GM18511 (cell line): ENCODE results near the gene ZDHHC3.

ENCODE experiments used
- ATAC-seq: cut with Tn5 transposase; IDR thresholded peaks from one replicate; pipeline ENCODE4 v1.9.1; 2021; ENCODE audit warnings: mild to moderate bottlenecking, moderate library complexity; ENCODE audit not compliant: unreplicated experiment

The ZDHHC3 gene

GRCh38 chr3:44899683-44900367 lies 76.1 kb downstream of the ZDHHC3 start:
- no peak for ATAC-seq

GRCh38 chr3:44896440-44896839 lies 79.5 kb downstream of the ZDHHC3 start:
- ATAC-seq: no peak

- ATAC-seq: no peak
These were observed 81.5 kb downstream of the ZDHHC3 start for GRCh38 chr3:44894485-44894884.

- no peak for ATAC-seq
These were observed 82.9 kb downstream of the ZDHHC3 start for GRCh38 chr3:44893097-44893496.

- ATAC-seq: no peak
These were observed 83.3 kb downstream of the ZDHHC3 start for GRCh38 chr3:44892689-44893088.

- no peak for ATAC-seq
These were observed 85.1 kb downstream of the ZDHHC3 start for GRCh38 chr3:44890852-44891251.

- no peak for ATAC-seq
These were observed 85.7 kb downstream of the ZDHHC3 start for GRCh38 chr3:44890258-44890657.

GRCh38 chr3:44887101-44887500 lies 88.9 kb downstream of the ZDHHC3 start:
- no peak for ATAC-seq

GRCh38 chr3:44886561-44886960 lies 89.4 kb downstream of the ZDHHC3 start:
- no peak for ATAC-seq

GRCh38 chr3:44885618-44886017 lies 90.4 kb downstream of the ZDHHC3 start:
- ATAC-seq: no peak

- ATAC-seq: no peak
These were observed 92.0 kb downstream of the ZDHHC3 start for GRCh38 chr3:44883999-44884431.

GRCh38 chr3:44883213-44883955 lies 92.6 kb downstream of the ZDHHC3 start:
- ATAC-seq: no peak

GRCh38 chr3:44880284-44880683 lies 95.7 kb downstream of the ZDHHC3 start:
- no peak for ATAC-seq

GRCh38 chr3:44877333-44877732 lies 98.6 kb downstream of the ZDHHC3 start:
- no peak for ATAC-seq

- no peak for ATAC-seq
These were observed 100.4 kb downstream of the ZDHHC3 start for GRCh38 chr3:44875596-44875995.
